GM13977 (cell line): ENCODE measurements around the gene C16orf96.

ENCODE experiments used
- DNase-seq: peaks from one replicate; pipeline ENCODE4 v3.0.0; 2012; ENCODE audit warnings: low spot score
- in situ Hi-C: fragments of 300-500 bp; cut with MboI; formaldehyde crosslinking; loops from one replicate; pipeline ENCODE4 v1.12.0; 2022; ENCODE audit warnings: low sequenced_read_pairs, low pct_unique_long_range_greater_than_20kb, mixed read lengths, inconsistent platforms; ENCODE audit not compliant: unreplicated experiment
- TF ChIP-seq, protein P1 (sequence below): IDR thresholded peaks from 2 replicates; pipeline ENCODE4 v1.5.1; 2012; ENCODE audit warnings: mild to moderate bottlenecking, control low read depth; ENCODE audit not compliant: insufficient read depth; ENCODE audit errors: extremely low read depth, missing control alignments

Gene C16orf96

DNA sequence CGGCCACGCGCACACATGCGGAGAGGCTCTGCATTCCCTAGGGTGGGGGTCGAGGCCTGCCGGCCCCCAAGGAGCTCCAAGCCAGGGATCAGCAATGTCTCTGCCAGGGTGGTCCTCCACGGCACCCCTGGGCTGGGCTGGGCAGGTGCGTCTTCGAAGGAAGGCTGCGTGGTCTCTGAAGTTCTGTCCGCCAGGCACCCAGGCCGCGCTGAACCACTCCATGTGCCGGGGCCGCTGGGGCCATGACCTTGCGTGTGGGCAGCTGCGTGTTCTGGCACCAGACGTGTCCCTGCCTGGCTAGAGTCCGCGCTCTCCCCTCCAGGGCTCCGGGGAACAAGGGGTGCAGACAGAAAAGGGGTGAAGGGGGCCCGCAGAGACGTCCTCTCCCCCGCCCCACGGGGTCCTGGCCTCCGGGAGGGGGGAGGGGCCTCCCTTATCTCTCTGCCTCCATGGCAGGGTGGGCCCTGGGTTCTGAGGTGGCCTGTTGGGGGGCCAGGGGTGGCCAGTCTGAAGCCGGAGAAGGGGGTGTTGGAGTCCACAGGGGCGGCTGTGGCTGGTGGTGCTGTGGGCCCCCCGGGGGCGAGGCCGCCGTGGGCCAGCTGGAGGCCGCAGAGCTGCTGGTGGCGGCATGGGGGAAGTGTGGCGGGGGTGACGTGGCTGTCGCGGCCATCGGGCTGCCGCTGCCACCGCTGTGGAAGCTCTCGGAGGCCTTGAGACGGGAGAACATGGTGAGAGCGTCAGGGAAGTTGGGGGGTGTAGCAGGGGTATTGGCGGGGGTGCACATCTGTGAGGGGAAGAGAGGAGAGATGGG lies 53.3 kb downstream of the C16orf96 start:
- TF ChIP-seq, protein P1, sequence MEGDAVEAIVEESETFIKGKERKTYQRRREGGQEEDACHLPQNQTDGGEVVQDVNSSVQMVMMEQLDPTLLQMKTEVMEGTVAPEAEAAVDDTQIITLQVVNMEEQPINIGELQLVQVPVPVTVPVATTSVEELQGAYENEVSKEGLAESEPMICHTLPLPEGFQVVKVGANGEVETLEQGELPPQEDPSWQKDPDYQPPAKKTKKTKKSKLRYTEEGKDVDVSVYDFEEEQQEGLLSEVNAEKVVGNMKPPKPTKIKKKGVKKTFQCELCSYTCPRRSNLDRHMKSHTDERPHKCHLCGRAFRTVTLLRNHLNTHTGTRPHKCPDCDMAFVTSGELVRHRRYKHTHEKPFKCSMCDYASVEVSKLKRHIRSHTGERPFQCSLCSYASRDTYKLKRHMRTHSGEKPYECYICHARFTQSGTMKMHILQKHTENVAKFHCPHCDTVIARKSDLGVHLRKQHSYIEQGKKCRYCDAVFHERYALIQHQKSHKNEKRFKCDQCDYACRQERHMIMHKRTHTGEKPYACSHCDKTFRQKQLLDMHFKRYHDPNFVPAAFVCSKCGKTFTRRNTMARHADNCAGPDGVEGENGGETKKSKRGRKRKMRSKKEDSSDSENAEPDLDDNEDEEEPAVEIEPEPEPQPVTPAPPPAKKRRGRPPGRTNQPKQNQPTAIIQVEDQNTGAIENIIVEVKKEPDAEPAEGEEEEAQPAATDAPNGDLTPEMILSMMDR = no peak
- in situ Hi-C loops = no loop called here
- DNase-seq = no peak

DNA sequence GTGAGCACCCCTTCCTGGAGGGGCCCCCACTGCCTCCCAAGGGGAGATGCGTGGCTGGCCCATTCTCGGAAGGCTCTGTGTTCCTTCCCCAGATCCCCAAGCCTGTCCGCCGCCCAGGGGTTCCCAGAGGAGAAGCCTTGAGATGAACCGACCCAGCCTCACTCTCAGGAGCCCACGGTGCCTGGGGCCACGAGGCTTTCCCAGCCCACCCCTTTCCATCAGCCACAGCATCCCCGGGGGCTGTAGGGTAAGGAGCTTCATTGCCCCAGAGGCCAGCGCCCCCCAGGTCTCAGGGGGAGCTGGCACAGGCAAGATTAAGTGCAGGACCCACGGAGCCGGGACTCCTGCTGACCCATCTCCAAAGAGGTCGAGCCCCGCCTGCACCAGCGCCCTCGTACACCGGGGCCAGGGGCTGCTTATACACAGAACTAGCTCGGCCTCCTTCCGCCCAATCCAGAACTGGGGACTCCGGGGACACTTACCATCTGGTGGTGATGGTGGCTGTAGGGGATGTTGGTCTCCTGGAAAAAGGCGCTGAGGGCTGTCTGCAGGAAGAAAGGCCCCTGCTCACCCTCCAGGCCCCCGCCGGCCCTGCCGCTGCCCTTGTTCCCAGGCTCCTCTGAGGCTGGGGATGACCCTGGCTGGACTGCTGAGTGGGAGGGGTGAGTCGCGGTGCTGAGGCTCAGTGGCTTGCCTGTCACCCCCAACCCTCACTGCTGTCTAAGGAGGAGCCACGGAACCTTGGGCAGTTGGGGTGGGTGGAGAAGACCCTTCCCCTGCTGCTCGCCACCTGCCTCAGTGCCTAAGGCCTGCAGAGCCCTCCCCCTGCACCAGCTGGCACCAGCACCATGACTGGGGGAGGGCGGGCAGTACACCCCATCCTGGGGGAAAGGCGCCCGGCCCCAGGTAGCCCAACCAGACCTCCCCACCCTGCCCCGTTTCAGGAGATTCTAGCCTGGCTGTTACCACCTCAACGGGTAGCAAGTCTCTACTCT lies 54.2 kb downstream of the C16orf96 start:
- DNase-seq = no peak
- in situ Hi-C loops = no loop called here
- TF ChIP-seq, protein P1 = no peak

DNA sequence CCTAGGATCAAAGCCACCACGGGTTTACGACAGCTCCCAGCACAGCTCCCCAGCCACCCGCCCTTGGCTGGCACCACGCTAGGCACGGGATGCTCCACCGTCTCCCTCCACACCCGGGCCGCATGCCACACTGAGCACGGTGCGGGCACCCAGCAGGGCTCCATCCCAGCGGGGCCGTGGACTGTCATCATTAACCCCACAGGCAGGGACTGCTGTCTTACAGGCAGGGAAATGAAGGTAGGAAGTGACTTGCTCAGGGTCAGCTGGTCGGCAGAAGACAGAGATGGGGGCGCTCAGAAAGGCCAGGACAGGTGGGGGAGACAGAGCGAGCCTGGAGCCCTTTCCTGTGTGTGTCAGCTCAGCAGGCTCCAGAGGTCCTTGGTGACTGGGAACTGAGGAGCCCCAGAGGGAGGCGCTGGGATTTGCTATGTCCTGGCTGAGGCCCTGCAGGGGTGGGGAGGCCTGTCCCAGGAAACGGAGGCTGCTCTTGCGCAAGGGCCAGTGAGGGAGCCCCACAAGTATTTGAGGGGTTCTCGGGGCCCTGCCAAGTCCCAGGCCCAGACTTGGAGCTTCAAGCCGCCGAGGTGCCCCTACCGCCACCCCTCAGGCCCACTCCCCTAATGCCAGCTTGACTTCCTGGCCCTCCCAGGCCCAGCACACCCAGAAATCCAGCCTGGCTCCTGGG lies 55.3 kb downstream of the C16orf96 start:
- DNase-seq = no peak
- TF ChIP-seq, protein P1 = no peak
- in situ Hi-C loops = no loop called here

DNA sequence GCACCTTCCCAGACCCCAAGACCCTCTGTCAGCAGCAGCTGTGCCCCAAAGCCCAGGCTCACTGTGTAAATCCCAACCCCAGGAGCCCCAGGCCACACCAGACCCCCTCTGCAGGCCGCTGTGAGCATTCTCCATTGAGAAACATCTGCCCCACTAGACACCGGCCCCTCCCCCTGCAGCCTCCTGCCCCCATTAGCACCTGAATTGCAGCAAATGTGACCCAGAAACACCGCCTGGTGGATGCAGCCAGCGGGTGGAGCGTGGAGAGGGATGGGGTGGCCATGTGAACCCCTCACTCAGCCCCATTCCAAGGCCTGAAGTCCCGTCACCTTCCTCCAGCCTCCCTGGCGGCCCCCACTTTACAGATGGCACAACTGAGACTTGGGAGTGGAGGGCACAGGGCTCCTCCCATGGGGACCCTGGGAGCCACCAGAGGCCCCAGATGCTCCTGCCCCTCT lies 56.4 kb downstream of the C16orf96 start:
- TF ChIP-seq, protein P1 = no peak
- no peak for DNase-seq
- in situ Hi-C loops = no loop called here

DNA sequence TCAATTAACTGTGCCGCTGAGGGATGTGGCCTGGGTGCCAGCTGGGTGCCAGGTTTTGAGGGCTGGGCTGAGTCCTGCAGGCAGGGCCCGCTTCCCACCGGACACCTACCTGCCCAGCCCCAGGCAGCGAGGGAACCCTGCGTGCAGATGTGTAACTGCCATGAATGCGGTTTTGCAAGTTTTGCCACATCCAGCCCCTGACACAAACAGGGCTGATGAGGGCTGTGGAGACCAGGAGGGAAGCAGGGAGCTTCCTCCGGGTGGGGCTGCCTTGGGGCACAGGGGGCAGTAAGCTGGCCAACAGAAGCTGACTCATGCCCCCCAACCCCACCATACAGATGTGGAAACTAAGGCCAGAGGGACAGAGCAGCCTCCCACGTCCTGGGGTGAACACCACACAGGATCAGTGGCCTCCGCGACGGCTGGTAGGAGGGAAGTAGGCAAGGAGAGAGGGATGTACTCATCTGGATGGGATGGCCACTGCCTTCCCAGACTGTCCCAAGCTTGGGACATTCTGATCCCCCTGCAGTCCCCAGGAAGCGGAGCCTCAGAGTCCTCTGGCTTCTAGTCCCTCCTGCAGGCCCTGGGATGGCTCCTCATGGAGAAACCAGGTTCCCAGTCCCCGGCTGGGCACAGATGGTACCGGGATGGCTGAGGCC lies 57.0 kb downstream of the C16orf96 start:
- in situ Hi-C loops = no loop called here
- TF ChIP-seq, protein P1 = no peak
- no peak for DNase-seq
